HepG2 (cell line): ENCODE results near the gene SGCD.

Experiments
- ARID2 ChIP-seq: sonication (generic); formaldehyde crosslinking; IDR thresholded peaks from 2 replicates; pipeline ENCODE4 v1.8.1; 2022; ENCODE audit warnings: mild to moderate bottlenecking, missing genetic modification reagents, borderline replicate concordance
- CTCF ChIP-seq: sonication (generic); formaldehyde crosslinking; IDR thresholded peaks from 2 replicates; pipeline ENCODE4 v1.5.0; 2020; ENCODE audit warnings: mild to moderate bottlenecking, missing genetic modification reagents, moderate library complexity
- EP300 ChIP-seq, 3 experiments: sonication (generic) in 1 of 3; formaldehyde crosslinking in 1 of 3; IDR thresholded peaks; 2 replicates each; pipeline versions ENCODE4 v1.5.1 to v1.6.1; 2011 to 2020; ENCODE audit warnings: low read depth in 2 of 3, low read length in 2 of 3, borderline replicate concordance in 1 of 3, improper control_type of control experiment in 1 of 3, mild to moderate bottlenecking in 1 of 3, missing genetic modification reagents in 1 of 3, moderate library complexity in 1 of 3
- NCOA1 ChIP-seq: sonication (generic); formaldehyde crosslinking; IDR thresholded peaks from 2 replicates; pipeline ENCODE4 v1.9.0; 2021; ENCODE audit warnings: missing genetic modification reagents
- PAWR ChIP-seq: sonication (generic); formaldehyde crosslinking; IDR thresholded peaks from 2 replicates; pipeline ENCODE4 v1.4.0; 2020; ENCODE audit warnings: missing genetic modification reagents, mild to moderate bottlenecking, borderline replicate concordance
- RARG ChIP-seq: sonication (generic); formaldehyde crosslinking; IDR thresholded peaks from 2 replicates; pipeline ENCODE4 v1.4.0; 2020; ENCODE audit warnings: low read depth, mild to moderate bottlenecking, missing genetic modification reagents
- SMC3 ChIP-seq: IDR thresholded peaks from 2 replicates; pipeline ENCODE4 v1.6.1; 2011; ENCODE audit warnings: low read length, improper control_type of control experiment
- SRF ChIP-seq: IDR thresholded peaks from 2 replicates; pipeline ENCODE4 v1.6.1; 2011; ENCODE audit warnings: mild to moderate bottlenecking, low read depth, low read length, moderate library complexity
- ZNF576 ChIP-seq: sonication (generic); formaldehyde crosslinking; IDR thresholded peaks from 2 replicates; pipeline ENCODE4 v1.4.0; 2020; ENCODE audit warnings: mild to moderate bottlenecking, missing genetic modification reagents
- ZSCAN9 ChIP-seq: IDR thresholded peaks from 2 replicates; pipeline ENCODE4 v1.6.1; 2016; ENCODE audit warnings: borderline replicate concordance

- TF ChIP-seq ARID2 (no peak), SMC3 (no peak), PAWR (no peak), NCOA1 (CRISPR knock-in tag) (no peak), EP300 (IDR thresholded peaks at IDR 0.05; ENCODE audit: low read depth in 2 of 2, low read length in 2 of 2) (no peak), EP300 (CRISPR knock-in tag; IDR thresholded peaks at IDR 0.05; ENCODE audit: borderline replicate concordance) (no peak), SRF (no peak), ZNF576 (CRISPR knock-in tag) (no peak), ZSCAN9 (CRISPR knock-in tag) (no peak), CTCF (CRISPR knock-in tag) (no peak), RARG (CRISPR knock-in tag) (no peak)
Measured at GRCh38 chr5:156624686-156625085, 297.7 kb downstream of the SGCD start.
